Left cardiac atrium (tissue), 4 donors: ENCODE data around the gene TPPP3. TPM values are rescaled to one million over a fixed set of nuclear protein-coding genes. Genes with fewer than 3 reads are reported as not detected.

Experiments
- ATAC-seq, 2 donors: fragments of 200-7000 bp; cut with Tn5 transposase; one replicate each; pipeline ENCODE4 v1.9.1; 2020; ENCODE audit warnings: mild to moderate bottlenecking in 2 of 2, moderate library complexity in 2 of 2
- DNase-seq: peaks from one replicate; pipeline ENCODE4 v3.0.0-alpha.2; 2020
- intact Hi-C, 2 donors: fragments of 100-400 bp; cut with DNase I; formaldehyde crosslinking; loops; one replicate each; pipeline versions ENCODE4 v1.14.1 to v1.15.1; 2022 to 2023
- long read RNA-seq: library from polyadenylated mRNA; unstranded; transcript quantifications from one replicate; pipeline ENCODE4 v2.0.0, GENCODE V29; 2021
- total RNA-seq, 2 donors: library from RNA; stranded (reverse); fragmentation: NEBNext Ultra II Directional; extraction: Animal tissue kit (Norgen Biotek cat#: 25700); gene quantifications; one replicate each; pipeline ENCODE4 v1.2.1, GENCODE V29; 2021
- donor health status: DM: no; HTN: yes; CAD: no.
- donor health status: DM: no; HTN: yes; CAD: no; lungs with severe emphysema.
- donor health status: DM: yes; HTN: yes; CAD: no.
- donor health status: Dilated cardiomyopathy.

TPPP3 gene
- total RNA-seq = 10 to 100 TPM; 22.9 to 40.1 TPM
- long read RNA-seq, partial matches to known transcripts = 0 of 4 reads
- long read RNA-seq, other reads (novel, unspliced or antisense) = 0 of 4 reads

GRCh38 chr16:67393111-67393787 lies at the start of gene TPPP3:
TSS of gene TPPP3 (minus strand) at chr16:67393498. CDS start at chr16:67391111, 2,387 bp downstream.
- intact Hi-C loops = loop anchor here in 1 of 2 donors (10.0 kb wide), 1 partner anchor 128 kb away; no protein-coding TSS in a partner anchor
- ATAC-seq = peak; percentile 79 to 81
- peak; percentile 95 for DNase-seq

GRCh38 chr16:67442581-67443255 lies 49.4 kb upstream of the TPPP3 start:
- DNase-seq = no peak
- ATAC-seq = no peak
- intact Hi-C loops = no loop called here

GRCh38 chr16:67441907-67442306 lies 48.6 kb upstream of the TPPP3 start:
- DNase-seq (no peak), ATAC-seq (peak in 1 of 2 donors; percentile 58)
- intact Hi-C loops = no loop called here

- no peak for DNase-seq
Observed at GRCh38 chr16:67441271-67441753, 48.0 kb upstream of the TPPP3 start.

GRCh38 chr16:67438824-67439393 lies 45.6 kb upstream of the TPPP3 start:
- DNase-seq = no peak
- no peak for ATAC-seq
- intact Hi-C loops = no loop called here

More at GRCh38 chr16:67441271-67441753, 48.0 kb upstream of the TPPP3 start:
- peak; percentile 3 to 34 for ATAC-seq
- intact Hi-C loops = no loop called here

GRCh38 chr16:67438098-67438791 lies 44.9 kb upstream of the TPPP3 start:
- intact Hi-C loops = no loop called here
- ATAC-seq (no peak), DNase-seq (no peak)

GRCh38 chr16:67437513-67437912 lies 44.2 kb upstream of the TPPP3 start:
- intact Hi-C loops = no loop called here

GRCh38 chr16:67436640-67437193 lies 43.4 kb upstream of the TPPP3 start:
- DNase-seq (no peak), ATAC-seq (no peak)
- intact Hi-C loops = no loop called here

More at GRCh38 chr16:67437513-67437912, 44.2 kb upstream of the TPPP3 start:
- ATAC-seq (no peak), DNase-seq (no peak)

GRCh38 chr16:67435758-67436164 lies 42.5 kb upstream of the TPPP3 start:
- ATAC-seq (no peak), DNase-seq (no peak)
- intact Hi-C loops = no loop called here

- no peak for ATAC-seq
- DNase-seq = no peak
- intact Hi-C loops = no loop called here
Observed at GRCh38 chr16:67433131-67433719, 39.9 kb upstream of the TPPP3 start.

GRCh38 chr16:67432506-67432890 lies 39.2 kb upstream of the TPPP3 start:
- intact Hi-C loops = no loop called here
- DNase-seq = no peak
- ATAC-seq = no peak

- intact Hi-C loops = no loop called here
- ATAC-seq = no peak
- DNase-seq = no peak
Observed at GRCh38 chr16:67431775-67432505, 38.6 kb upstream of the TPPP3 start.

- intact Hi-C loops = no loop called here
- ATAC-seq (peak; percentile 67 to 77), DNase-seq (no peak)
Observed at GRCh38 chr16:67430977-67431774, 37.9 kb upstream of the TPPP3 start, which contains the start of gene HSD11B2. TSS of gene HSD11B2 (plus strand) at chr16:67431121. CDS start at chr16:67431249, 128 bp downstream.

- ATAC-seq = peak; percentile 32 to 46
- intact Hi-C loops = no loop called here
- DNase-seq = no peak
Observed at GRCh38 chr16:67430504-67430976, 37.2 kb upstream of the TPPP3 start.

GRCh38 chr16:67429799-67430503 lies 36.7 kb upstream of the TPPP3 start:
- intact Hi-C loops = loop anchor here (5.0 kb wide), 1 partner anchor 37 kb away; no protein-coding TSS in a partner anchor
- no peak for DNase-seq
- ATAC-seq = no peak

GRCh38 chr16:67429053-67429798 lies 35.9 kb upstream of the TPPP3 start:
- intact Hi-C loops = loop anchor here (5.0 kb wide), 1 partner anchor 38 kb away; no protein-coding TSS in a partner anchor
- ATAC-seq = no peak
- DNase-seq = no peak
